Keratinocyte (primary cell): ENCODE data around the gene PLEKHM1.

ENCODE experiments used
- EZH2 ChIP-seq: IDR thresholded peaks from one replicate; pipeline ENCODE4 v1.6.1; 2012; ENCODE audit warnings: inconsistent platforms, mild to moderate bottlenecking, low read length, moderate library complexity
- TF ChIP-seq, protein P1 (sequence below), 3 experiments: IDR thresholded peaks in 1 of 3; conservative IDR thresholded peaks in 1 of 3; optimal IDR thresholded peaks in 1 of 3; 2 replicates in 2 of 3; 3 replicates in 1 of 3; pipeline versions ENCODE3 to v1.5.1; 2011; ENCODE audit warnings: low read length in 3 of 3, mild to moderate bottlenecking in 3 of 3, moderate library complexity in 2 of 3, control low read depth in 1 of 3, inconsistent platforms in 1 of 3; ENCODE audit not compliant: insufficient read depth in 2 of 3; ENCODE audit errors: extremely low read depth in 1 of 3

DNA sequence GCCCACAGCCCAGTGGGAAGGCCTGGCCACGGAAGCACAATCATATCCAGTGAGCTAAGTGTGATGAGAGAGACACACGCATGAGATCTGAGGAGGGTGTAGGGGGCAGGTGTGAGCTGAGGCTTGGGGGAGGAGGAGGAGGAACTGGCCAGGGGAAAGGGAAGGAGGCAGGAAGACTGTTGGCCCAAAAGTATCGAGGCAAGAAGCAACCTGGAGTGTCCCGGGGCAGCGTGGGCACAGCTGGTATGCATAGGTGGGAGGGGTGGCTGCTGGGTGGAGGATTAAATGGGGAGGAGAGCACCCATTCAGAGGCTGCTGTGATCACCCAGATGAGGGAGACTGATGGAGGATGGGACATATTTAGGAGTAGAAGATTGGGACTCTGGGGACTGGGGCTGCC lies 99.2 kb downstream of the PLEKHM1 start:
- TF ChIP-seq, protein P1, sequence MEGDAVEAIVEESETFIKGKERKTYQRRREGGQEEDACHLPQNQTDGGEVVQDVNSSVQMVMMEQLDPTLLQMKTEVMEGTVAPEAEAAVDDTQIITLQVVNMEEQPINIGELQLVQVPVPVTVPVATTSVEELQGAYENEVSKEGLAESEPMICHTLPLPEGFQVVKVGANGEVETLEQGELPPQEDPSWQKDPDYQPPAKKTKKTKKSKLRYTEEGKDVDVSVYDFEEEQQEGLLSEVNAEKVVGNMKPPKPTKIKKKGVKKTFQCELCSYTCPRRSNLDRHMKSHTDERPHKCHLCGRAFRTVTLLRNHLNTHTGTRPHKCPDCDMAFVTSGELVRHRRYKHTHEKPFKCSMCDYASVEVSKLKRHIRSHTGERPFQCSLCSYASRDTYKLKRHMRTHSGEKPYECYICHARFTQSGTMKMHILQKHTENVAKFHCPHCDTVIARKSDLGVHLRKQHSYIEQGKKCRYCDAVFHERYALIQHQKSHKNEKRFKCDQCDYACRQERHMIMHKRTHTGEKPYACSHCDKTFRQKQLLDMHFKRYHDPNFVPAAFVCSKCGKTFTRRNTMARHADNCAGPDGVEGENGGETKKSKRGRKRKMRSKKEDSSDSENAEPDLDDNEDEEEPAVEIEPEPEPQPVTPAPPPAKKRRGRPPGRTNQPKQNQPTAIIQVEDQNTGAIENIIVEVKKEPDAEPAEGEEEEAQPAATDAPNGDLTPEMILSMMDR (optimal IDR thresholded peaks at IDR 0.05 in 1 of 3, IDR thresholded peaks at IDR 0.05 in 1 of 3, conservative IDR thresholded peaks at IDR 0.05 in 1 of 3; ENCODE audit: extremely low read depth in 1 of 3, insufficient read depth in 2 of 3, low read length in 3 of 3), result no peak
- TF ChIP-seq EZH2, result no peak
